OCI-LY3 (cell line): ENCODE measurements around the gene PLXDC2.

Experiments
- EZH2phosphoT487 ChIP-seq: fragments of 200-600 bp; shearing (Covaris generic); IDR thresholded peaks from 2 replicates; pipeline ENCODE4 v1.6.1; 2018; ENCODE audit warnings: antibody characterized with exemption, mixed run types, low read depth
- TF ChIP-seq, protein P1 (sequence below): fragments of 200-600, 300-600 bp; sonication (generic); IDR thresholded peaks from 2 replicates; pipeline ENCODE4 v1.5.1; 2014; ENCODE audit warnings: antibody characterized with exemption, low read length, low read depth

DNA sequence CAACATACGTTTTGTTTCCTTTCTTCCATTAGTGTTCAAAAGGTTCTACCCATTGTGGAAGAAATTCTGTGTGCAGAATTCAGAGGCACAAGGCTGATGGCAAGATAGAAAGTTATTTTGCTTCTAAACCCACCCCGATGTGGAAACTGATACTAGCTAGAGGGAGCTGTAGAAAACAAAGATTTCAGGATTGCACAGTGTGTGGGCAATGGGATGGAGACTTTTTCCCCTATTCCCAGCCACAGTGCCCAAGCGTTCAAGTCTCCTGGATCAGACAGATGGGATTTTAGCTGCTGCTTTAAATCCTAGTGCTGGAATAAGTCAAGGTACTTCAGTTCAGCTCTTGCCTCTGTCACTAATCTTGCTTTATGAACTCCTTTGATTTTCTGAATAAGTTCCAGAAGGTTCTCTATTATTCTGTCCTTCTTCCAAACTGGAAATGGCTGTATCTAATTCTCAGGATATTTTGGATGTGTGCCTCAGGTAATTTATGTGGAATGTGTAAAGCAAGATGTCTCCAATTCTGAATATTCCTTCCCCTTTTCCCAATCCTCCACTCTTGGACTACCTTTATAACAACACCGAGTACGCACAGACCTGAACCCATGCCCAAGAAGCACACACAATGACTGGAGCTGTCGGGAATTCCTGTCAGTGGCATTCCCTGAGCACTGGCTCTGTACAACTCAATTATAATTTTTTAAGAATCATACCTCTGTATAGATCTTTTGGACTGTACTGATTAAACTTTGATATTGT is 473.0 kb downstream of the PLXDC2 start:
- TF ChIP-seq, protein P1, sequence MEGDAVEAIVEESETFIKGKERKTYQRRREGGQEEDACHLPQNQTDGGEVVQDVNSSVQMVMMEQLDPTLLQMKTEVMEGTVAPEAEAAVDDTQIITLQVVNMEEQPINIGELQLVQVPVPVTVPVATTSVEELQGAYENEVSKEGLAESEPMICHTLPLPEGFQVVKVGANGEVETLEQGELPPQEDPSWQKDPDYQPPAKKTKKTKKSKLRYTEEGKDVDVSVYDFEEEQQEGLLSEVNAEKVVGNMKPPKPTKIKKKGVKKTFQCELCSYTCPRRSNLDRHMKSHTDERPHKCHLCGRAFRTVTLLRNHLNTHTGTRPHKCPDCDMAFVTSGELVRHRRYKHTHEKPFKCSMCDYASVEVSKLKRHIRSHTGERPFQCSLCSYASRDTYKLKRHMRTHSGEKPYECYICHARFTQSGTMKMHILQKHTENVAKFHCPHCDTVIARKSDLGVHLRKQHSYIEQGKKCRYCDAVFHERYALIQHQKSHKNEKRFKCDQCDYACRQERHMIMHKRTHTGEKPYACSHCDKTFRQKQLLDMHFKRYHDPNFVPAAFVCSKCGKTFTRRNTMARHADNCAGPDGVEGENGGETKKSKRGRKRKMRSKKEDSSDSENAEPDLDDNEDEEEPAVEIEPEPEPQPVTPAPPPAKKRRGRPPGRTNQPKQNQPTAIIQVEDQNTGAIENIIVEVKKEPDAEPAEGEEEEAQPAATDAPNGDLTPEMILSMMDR: no peak
- no peak for TF ChIP-seq EZH2phosphoT487
